GM10248 (cell line): ENCODE results near the gene DLG2.

Experiments
- CTCF ChIA-PET: fragments of 300-600 bp; sonication (Branson Sonifier 250); formaldehyde crosslinking; extraction: SDS; loops from one replicate; lab custom pipeline; 2021; ENCODE audit warnings: antibody characterized with exemption; lab: Yijun Ruan, JAX
- POLR2A ChIA-PET: fragments of 350-650 bp; sonication (Branson Sonifier 250); formaldehyde crosslinking; extraction: SDS; loops from one replicate; lab custom pipeline; 2020; ENCODE audit warnings: antibody characterized with exemption; lab: Yijun Ruan, JAX
- DNase-seq: peaks from one replicate; pipeline ENCODE4 v3.0.0; 2012; ENCODE audit errors: extremely low spot score
- CTCF ChIP-seq: IDR thresholded peaks from 2 replicates; pipeline ENCODE4 v1.5.1; 2012; ENCODE audit warnings: mild to moderate bottlenecking, low read depth; ENCODE audit errors: extremely low read depth, missing control alignments, control extremely low read depth

The DLG2 gene

DNA sequence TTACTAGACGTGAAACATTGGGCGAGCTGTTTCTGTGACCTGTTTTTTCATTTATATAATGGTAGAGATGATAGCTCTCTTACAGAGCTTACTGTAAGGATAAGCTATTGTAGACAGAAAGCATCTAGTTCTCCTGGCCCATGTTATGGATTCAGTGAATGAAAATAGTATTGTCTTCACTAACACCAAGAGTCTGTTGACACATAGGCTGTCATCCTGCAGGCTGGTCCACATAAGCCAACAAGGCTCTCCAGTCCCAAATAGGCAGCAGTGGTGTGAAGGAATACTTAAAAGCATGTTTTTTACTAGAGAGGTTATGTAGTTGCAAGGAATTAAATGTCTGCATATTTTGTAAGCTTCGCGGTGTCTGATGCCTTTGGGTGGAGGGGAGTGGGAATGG, 1963.2 kb downstream of the DLG2 start:
- ChIA-PET POLR2A (no interaction called here), CTCF (interaction anchor here (1.5 kb wide), 1 partner anchor 15 kb away, joined by 4 read pairs; no protein-coding TSS in a partner anchor)
- no peak for DNase-seq
- TF ChIP-seq CTCF: no peak

DNA sequence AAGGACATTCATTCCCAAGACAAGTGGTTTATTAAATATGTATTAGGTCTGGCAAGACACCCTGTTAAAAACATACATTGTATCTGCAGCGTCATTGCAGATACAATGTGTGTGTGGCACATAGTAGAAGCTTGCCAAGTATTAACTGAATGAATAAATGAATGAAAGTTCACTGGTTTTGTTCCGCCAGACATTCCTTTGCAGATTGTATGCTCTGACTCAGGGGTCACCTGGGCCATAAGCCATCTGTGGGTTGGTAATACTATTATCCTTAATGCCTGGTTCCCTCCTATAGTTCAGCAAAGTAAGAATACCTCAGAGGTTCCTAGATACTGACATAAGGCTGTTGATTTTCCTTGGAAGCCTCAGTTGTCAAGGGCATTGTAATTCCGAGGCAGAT, 1963.7 kb downstream of the DLG2 start:
- ChIA-PET POLR2A (no interaction called here), CTCF (interaction anchor here (1.5 kb wide), 1 partner anchor 15 kb away, joined by 4 read pairs; no protein-coding TSS in a partner anchor)
- no peak for DNase-seq
- TF ChIP-seq CTCF: no peak

- ChIA-PET POLR2A (no interaction called here), CTCF (interaction anchor here (1.6 kb wide), 1 partner anchor 19 kb away, joined by 5 read pairs; no protein-coding TSS in a partner anchor)
- TF ChIP-seq CTCF: no peak
- no peak for DNase-seq
These were observed 1964.7 kb downstream of the DLG2 start for GRCh38 chr11:83662494-83662893.

GRCh38 chr11:83661491-83662350, 1965.4 kb downstream of the DLG2 start:
- ChIA-PET POLR2A (no interaction called here), CTCF (interaction anchor here (1.6 kb wide), 1 partner anchor 19 kb away, joined by 5 read pairs; no protein-coding TSS in a partner anchor)
- no peak for DNase-seq
- TF ChIP-seq CTCF: no peak

DNA sequence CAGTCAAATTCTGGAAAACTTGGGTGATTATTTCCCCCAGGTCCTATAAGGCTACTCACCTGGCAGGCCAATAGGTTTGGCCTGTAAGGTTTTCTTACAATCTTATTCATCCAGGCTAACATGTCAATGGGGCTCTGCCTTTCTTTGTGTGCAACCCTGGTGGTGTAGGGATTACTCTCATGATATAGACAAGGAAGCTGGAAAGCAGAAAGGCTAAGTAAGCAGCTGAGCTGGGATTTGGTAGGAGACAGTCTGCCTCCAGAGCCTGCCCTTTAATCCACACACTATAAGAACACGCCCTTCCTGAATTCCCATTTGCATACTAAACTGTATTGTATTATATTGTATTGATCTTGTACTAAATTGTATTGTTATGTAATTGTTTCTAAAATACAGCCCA, 1967.7 kb downstream of the DLG2 start:
- DNase-seq: no peak
- ChIA-PET CTCF (interaction anchor here (1.1 kb wide), 1 partner anchor 29 kb away, joined by 3 read pairs; no protein-coding TSS in a partner anchor), POLR2A (no interaction called here)
- TF ChIP-seq CTCF: no peak

DNA sequence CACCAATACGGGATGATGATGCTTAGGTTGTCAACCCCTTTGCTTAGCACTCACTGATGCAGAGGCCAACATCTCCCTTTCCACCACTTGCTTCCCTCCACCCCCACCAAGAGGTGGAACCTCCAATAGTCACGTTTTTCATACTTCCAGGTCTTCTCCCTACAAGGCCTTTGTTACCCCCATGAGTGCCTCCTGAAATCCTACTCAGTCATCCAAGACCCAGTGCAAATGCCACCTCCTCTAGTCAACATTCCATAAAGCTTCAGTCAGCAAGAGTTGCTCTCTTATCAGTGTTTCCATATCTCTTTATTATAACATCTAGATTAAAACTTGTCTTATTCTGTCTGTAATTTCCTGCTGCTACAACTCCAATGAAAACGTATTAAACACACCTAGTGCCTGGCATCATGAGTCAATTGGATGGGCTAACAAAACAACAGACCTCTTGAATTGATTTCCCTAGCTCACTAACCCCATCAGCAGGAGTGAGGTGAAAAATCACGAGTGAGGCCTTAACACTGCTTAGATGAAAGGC, 1970.3 kb downstream of the DLG2 start:
- ChIA-PET POLR2A (no interaction called here), CTCF (interaction anchor here (1.2 to 2.5 kb wide), 2 partner anchors 9 to 38 kb away, joined by 4 to 6 read pairs; no protein-coding TSS in a partner anchor)
- TF ChIP-seq CTCF: no peak
- no peak for DNase-seq
